Thymus (tissue), 2 donors: Measurements from ENCODE around the gene LITAF. TPM values are rescaled to one million over a fixed set of nuclear protein-coding genes. Genes with fewer than 3 reads are reported as not detected.

Experiments used
- polyA plus RNA-seq: library from polyadenylated mRNA; stranded (reverse); fragments of 200-250 nt; gene quantifications from one replicate; pipeline ENCODE4 v1.2.3, GENCODE V29; 2013
- total RNA-seq: library from RNA; stranded (reverse); fragments of 120-200 nt; gene quantifications from one replicate; pipeline ENCODE4 v1.2.4, GENCODE V29; 2013
- donor health status: healthy.

Gene LITAF
- total and polyA plus RNA-seq, 2 donors: 37.1 to 95.0 TPM

Other genes with a start within 250 kb of the LITAF start
- 29.2 TPM for gene RMI2, start 241.5 kb downstream of the LITAF start, total RNA-seq
- 15.6 TPM for gene RMI2, start 241.5 kb downstream of the LITAF start, polyA plus RNA-seq
- gene SNN, start 81.5 kb upstream of the LITAF start, total RNA-seq: 29.2 TPM
- 21.6 TPM for gene SNN, start 81.5 kb upstream of the LITAF start, polyA plus RNA-seq
- gene TXNDC11, start 155.9 kb upstream of the LITAF start, total RNA-seq: 22.9 TPM
- 46.4 TPM for gene TXNDC11, start 155.9 kb upstream of the LITAF start, polyA plus RNA-seq
- gene ZC3H7A, start 210.3 kb upstream of the LITAF start, total RNA-seq: 33.7 TPM
- 69.4 TPM for gene ZC3H7A, start 210.3 kb upstream of the LITAF start, polyA plus RNA-seq